Activated CD4-positive, alpha-beta T cell treated with anti-CD3 and anti-CD28 coated beads, Interleukin-10, Interleukin-2, amounts not matched to agents 100 ng/mL and 50 ng/mL, durations not matched to agents 16 hours and 8 hours (primary cell): ENCODE measurements around the gene TMEM45B.
A peak's percentile ranks its signal among the peaks of the same experiment; 100 is the strongest.
"Not testable (repeated sequence)": the region's sequence is repeated elsewhere in the genome, so short reads cannot be mapped to it uniquely, and the experiment has no call there.

Source experiments
- DNase-seq: peaks from one replicate; pipeline ENCODE4 v3.0.0-alpha.2; 2020

TMEM45B gene

DNA sequence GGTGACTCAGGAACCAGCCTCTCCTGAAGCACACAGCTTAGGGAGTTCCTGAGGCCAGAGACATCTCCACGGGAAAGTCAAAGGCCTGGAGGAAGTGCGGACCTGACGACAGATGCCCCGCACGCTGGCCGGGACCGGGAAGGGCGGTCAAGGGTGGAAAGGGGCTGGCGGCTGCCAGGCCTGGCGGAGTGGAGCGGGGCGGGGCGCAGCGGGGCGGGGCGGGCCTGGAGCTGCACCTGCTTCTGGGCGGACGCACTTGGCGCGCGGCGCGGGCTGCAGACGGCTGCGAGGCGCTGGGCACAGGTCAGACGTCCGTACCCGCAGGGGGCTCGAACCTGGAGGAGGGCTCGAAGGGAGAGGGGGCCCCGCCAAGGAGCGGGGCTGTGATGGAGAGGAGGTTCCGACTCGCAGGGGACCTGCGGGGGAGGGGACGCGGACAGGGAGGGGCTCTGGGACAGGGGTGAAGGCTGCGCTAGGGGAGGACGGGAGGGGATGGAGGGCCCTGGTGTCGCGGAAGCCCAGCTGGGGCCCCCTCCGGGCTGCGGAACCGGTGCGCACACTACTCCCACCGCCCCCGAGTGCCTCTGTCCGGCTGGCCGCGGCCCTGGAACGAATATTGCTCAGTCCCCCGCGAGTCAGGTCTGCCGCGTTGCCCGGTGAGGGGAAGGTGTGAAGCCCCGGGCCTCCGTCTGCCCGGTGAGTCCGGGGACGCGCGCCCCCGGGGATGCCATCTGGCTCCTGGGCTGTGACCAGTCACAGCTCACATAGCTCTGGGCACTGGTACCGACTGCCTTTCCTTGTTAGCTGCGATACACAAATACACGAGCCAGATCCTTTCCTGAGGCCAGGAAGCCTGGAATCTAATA is at the start of gene TMEM45B:
TMEM45B (plus strand) TSS at position 253 of the 866 bp plus-strand sequence. CDS start 36,635 bp downstream, outside the sequence.
- peak; percentile 5 for DNase-seq

DNA sequence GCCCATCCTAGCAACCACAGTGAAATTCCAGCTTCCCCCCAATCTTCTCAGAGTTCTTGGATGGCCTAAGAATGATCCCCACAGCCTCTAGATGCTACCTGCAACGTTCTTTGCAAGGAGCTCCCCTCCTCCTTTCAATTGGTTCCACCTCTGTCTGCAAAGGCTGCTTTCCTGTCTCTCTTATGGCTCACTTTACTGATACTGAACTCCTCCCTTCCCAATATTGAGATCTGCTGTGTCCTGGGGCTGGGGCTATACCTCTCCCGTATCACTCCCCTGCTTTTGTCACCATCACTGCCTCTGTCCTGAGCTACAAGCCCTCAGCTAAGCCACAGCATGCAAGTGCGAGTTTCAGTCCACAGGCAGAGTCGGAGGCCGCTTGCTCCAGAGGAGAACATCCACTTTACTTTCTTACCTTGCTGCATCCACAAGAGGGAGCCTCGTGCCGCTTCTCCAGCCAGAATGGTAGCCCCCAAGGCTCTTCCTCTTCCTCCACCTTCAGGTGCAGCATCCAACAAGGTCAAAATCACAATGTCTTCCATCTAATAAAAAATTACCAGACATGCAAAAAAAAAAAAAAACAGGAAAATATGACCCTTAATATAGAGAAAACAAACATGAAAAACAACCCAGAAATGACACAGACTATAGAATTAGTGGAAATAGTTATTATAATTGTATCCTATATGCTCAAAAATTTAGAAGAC is 48.6 kb upstream of the TMEM45B start:
- DNase-seq: peak; percentile 30

DNA sequence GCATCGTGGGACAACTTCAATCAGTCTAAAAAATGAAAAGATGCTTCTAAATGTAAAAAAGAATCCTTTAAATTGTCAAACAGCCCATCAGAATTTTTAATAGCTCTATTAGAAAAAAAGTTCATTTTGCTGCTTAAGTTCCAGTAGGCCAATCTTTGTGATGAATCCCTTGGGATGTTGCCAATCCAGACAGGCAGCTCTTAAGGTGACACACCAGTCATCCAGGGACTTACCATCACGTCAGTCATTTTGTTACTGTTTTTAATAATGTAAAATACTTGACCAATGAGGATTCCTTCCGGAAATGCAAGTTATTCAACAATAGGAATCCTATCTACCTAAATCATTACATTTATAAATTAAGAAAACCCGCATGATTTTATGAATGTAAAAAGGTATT is 47.8 kb upstream of the TMEM45B start:
- no peak for DNase-seq

DNA sequence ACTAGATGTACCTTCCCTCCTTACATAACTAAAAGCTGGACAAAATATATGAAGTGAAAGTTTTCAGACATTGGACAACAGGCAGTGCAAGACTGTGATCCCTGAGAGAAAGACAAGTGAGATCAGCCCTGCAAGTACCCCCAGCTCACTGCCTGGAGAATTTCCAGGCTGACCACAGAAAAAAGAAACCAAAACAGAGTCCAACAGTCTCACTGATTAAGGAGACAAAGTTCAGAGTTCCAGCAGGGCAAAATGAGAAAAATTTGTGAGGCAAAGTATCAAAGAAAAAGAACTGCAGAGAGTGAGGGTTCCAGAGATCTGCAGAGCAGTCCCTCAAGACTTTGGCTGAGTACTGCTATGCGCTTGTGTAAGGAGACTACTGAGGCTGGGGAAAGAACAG is 47.3 kb upstream of the TMEM45B start:
- DNase-seq: no peak

DNA sequence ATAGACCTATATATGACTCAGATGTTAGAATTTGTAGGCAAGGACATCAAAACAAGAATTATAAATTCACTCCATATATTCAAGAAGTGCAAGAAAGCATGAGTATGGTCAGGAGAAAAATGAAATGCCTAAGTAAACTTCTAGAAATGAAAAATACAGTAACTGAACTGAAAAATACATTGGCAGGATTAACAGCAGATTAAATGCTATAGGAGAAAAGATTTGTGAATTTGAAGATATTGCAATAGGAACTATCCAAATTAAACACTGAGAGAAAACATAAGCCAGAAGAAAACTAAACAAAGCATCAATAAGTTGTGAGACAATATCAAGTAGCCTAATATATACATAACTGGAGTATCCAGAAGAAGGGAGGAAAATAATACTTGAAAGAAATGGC is 46.6 kb upstream of the TMEM45B start:
- no peak for DNase-seq

DNA sequence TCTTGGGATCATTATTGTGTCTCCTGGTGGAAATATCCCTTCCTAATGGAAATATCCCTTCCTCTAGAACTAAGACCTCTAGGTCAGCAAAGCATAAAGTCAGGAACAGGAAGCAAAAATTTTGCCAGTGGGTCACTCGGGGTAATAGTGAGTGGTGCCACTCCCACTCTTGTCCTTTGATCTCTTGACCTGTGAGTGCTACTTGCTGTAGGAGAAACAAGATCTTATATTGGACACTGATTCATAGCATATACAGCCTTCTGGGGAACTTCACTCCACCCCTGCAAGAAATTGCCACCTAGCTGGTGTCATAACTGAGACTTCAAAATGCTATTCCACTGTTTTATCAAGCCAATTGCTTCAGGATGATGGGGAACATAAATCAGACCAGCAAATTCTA is 44.7 kb upstream of the TMEM45B start:
- DNase-seq: no peak

DNA sequence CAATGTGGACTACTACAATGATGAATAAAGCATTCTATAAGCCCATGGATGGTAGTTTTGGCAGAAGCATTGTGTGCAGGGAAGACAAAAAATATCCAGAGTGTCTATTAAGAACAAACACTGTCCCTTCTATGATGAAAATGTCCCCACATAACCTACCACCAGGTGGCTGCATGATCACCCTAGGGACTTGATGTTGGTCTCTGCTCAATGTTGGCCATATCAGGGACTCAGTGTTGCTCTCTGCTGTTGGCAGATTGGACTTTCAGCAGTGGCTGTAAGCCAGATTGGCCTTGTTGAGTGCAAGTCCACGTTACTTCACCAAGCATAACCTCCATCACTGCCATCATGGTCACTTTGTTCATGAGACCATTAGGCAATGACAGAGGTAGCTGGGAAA is 44.2 kb upstream of the TMEM45B start:
- DNase-seq: not testable (repeated sequence)

DNA sequence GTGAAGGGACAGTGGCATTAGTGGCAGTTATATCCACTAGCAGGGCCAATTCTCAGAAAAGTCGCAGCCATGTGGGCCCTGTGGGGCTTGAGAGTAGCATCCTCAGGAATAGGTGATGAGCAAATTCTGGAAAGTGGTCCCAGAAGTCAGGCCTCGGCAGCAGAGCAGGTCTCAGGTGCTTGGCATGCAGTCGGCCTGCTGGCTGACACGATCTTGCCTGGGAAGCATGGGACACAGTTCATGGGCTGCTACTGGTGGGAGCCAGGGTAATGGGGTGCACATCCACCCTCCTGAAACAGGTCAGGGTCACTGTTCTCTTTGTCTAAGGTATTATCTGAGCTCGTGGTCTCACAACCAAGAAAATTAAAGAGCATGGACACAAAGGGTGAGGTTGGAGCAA is 36.8 kb upstream of the TMEM45B start:
- no peak for DNase-seq

DNA sequence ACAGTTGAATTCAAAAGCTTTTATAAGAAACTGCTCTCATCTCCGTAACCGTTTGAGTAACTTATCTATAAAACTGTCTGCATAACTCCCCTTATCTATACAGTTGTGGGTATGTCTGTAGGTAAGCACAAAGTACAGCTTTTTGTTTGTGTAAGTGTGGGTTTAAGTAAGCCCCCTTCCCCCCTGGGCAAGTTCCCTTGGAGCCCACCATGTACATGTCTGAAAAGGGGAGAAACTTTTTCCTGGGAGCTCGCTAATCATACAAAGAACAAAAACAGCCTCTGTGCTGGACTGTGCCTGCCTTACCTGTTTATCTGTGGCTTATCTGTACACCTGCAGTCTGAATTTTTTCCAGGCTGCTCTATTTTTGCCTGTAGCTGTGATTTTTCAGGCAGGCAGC is 36.3 kb upstream of the TMEM45B start:
- DNase-seq: no peak

DNA sequence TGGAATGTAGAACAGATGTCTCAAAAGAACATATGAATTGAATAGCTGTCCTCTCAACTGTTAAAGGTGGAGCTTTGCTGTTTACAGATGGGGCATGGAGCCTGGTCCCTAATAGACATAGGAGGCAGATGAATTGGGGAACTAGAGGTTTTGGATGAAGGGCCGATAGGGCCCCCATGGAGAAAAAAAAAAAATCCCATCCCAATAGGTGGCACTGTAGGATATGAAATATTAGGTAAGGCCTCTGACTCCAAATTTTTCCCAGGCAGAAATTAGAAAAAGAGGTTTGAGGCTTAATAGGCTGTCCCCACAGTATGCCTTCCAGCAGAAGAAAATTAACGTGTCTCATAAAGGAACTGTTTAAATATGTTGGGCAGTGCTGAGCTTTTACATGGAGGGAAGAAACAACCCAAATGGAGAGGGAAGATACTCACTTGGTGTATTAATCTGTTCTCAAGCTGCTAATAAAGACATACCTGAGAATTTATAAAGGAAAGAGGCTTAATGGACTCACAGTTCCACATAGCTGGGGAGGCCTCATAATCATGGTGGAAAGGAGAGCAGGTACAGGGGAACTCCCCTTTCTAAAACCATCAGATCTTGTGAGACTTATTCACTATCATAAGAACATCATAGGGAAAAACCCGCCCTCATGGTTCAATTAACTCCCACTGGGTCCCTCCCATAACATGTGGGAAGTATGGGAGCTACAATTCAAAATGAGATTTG is 30.1 kb upstream of the TMEM45B start:
- DNase-seq: no peak

DNA sequence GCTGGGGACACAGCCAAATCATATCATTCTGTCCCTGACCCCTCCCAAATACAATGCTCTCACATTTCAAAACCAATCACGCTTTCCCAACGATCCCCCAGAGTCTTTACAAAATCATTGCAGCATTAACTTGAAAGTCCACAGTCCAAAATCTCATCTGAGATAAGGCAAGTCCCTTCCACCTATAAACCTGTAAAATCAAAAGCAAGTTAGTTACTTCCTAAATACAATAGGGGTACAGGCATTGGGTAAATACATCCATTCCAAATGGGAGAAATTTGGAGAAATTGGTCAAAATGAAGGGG is 29.6 kb upstream of the TMEM45B start:
- DNase-seq: not testable (repeated sequence)

DNA sequence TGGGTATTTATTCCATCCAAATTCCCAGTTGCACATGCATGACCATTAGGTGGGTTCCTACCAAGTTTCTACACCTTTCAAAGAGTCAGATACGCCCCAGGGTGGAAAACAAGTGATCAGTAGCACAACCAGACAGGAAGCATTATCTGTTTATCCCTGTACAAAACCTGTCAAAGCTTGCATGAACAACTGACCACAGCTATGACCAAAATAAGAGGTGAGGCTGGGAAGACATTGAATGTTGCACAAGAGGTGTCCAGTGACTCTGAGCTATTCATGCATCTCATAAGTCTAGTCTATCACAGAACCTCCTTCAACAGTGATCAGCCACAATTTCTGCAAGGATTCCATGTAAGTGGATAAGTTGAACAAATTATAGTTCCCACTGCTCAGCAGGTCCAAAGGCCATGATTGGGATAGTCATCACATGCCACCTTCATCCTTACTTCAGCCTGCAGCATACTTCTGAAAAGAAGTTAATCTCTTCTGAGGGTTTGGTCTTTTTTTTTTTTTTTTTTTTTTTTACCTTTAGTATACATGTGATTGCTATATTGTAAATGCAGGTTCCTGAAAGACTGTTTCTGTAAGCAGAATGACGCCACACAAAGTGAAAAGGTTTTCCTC is 28.0 kb upstream of the TMEM45B start:
- DNase-seq: no peak

DNA sequence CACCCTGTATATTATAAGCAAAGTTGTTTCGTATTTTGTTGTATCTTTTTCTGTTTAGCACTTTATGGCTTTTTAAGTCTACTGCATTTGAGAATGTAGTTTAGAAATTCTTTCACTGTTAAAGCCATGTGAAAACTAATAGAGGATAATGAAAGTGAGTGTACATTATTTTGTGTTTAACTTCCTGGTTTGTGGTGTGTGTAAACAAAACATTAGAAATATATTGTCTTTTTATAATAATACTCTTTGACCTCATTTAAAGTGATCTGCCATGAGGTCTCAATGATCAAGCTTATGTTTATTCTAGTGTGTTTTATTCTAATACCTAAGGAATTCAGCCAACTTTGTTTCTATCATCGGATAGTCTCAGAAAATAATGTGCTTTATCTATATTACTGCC is 27.4 kb upstream of the TMEM45B start:
- no peak for DNase-seq

DNA sequence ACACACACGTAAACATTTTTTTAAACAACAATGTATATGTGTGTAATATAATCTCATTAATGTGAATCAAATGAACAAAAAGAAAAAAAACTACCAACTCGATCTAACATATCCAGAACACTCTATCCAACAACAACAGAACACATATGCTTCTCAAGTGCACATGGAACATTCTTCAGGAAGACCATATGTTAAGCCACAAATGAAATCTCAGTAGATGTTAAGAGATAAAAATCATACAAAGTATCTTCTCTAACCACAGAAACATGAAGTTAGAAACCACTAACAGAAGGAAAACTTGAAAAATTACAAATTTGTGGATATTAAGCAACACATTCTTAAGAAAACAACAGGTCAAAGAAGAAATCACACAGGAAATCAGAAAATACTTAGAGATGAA is 25.5 kb upstream of the TMEM45B start:
- DNase-seq: no peak

DNA sequence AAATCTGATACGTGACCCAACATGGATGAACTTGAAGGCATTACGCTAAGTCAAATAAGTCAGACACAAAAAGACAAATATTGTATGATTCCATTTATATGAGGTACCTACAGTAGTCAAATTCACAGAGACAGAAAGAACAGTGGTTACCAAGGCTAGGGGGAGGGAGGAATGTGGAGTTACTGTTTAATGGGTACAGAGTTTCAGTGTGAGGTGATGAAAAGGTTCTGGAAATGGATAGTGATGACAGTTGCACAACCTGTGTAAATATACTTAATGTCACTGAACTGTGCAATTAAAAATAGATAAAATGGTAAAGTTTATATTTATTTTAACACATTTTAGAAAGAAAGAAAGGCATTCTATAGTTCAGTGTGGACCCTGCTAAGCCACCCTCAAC is 24.1 kb upstream of the TMEM45B start:
- no peak for DNase-seq

DNA sequence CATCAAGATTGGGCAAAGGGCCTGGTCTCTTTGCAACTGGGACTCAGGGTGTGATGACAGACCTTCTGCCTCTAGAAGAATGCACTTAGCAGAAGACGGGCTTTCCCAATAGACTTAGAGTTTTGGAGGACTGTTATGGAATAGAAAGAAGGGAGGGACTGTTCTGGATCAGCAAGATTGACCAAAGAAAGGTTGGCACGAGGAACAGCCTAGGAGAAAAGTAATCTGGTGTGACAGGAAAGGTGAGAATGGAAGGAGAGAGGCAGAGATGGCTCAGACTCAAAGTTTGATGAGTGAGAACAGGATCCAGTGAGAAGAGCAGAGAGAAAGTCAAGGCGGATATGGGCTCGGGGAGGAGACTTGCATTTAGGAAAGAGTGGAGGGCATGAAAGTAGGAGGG is 23.0 kb upstream of the TMEM45B start:
- DNase-seq: no peak

DNA sequence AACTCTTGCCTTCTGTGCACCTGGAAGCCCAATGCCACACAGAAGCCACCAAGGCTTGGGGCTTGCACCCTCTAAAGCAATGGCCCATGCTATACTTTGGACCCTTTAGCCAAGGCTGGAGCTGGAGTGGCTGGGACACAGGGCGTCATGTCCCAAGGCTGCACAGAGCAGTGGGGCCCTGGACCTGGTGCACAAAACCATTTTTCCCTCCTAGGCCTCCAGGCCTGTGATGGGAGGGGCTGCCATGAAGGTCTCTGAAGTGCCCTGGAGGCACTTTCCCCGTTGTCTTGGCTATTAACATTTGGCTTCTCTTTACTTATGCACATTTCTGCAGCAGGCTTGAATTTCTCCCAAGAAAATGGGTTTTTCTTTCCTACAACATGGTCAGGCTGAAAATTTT is 20.6 kb upstream of the TMEM45B start:
- DNase-seq: no peak

DNA sequence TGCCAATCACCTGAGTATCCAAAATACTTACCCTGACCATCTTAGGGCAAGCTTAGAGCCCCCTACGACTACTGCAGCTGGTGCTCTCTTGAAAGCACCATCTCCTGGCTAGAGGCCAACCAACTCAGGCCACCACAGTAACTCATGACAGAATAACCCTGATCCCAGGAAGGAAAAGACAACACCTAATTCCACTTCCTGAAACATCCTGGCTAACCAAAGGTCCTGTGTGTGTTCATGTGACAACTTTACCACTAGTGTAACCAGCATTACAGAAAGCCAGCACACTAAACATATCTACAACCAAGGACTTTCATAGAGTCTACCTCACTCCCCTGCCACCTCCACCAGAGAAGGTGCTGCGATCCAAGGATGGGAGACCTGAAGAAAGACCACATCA is 17.4 kb upstream of the TMEM45B start:
- DNase-seq: no peak

DNA sequence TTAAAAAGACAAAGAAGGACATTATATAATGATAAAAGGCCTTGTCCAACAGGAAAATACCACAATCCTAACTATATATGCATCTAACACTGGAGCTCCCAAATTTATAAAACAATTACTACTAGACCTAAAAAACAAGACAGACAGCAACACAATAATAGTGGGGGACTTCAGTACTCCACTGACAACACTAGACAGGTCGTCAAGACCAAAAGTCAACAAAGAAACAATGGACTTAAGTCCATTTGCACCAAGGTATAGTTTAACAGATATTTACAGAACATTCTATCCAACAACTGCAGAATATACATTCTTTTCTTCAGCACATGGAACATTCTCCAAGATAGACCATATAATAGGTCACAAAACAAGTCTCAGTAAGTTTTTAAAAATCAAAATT is 15.5 kb upstream of the TMEM45B start:
- not testable (repeated sequence) for DNase-seq

DNA sequence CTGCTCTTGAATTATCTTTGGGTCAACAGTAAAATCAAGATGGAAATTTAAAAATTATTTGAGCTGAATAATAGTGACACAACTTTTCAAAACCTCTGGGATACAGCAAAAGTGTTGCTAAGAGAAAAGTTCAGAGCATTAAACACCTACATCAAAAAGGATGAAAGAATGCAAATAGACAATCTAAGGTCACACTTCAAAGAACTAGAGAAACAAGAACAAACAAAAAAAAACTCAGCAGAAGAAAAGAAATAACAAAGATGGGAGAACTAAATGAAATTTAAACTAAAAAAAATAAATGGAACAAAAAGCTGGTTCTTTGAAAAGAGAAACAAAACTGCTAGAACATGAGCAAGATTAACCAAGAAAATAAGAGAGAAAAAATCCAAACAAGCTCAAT is 15.0 kb upstream of the TMEM45B start:
- DNase-seq: no peak

DNA sequence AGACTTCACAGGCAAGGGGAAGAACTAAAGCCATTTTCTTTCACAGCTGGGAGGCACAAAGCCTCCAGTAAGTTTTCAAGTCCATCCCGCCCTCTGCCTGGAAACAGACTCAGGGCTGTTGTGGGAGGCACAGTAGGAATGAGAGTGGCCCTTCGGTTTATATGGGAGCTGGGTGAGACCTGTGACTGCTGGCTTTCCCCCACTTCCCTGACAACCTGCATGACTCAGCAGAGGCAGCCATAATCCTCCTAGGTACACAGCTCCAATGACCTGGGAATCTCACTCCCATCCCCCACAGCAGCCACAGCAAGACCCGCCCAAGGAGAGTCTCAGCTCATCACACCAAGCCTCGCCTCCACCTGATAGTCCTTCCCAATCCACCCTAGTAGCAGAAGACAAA is 12.1 kb upstream of the TMEM45B start:
- DNase-seq: no peak

DNA sequence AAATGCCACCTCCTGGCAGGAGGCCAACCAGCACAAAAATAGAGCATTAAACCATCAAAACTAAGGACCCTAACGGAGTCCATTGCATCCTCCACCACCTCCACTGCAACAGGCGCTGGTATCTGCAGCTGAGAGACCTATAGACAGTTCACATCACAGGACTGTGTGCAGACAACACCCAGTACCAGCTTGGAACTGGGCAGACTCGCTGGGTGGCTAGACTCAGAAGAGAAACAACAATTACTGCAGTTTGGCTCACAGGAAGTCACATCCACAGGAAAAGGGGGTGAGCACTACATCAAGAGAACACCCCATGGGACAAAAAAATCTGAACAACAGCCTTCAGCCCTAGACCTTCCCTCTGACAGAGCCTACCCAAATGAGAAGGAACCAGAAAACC is 11.6 kb upstream of the TMEM45B start:
- DNase-seq: no peak

DNA sequence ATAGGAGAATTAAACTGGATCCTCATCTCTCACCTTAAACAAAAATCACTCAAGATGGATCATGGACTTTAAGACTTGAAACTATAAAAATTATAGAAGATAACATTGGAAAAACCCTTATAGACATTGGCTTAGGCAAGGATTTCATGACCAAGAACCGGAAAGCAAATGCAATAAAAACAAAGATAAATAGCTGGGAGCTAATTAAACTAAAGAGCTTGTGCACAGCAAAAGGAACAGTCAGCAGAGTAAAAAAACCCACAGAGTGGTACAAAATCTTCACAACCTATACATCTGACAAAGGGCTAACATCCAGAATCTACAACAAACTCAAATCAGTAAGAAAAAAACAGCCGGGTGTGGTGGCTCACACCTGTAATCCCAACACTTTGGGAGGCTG is 7.4 kb upstream of the TMEM45B start:
- not testable (repeated sequence) for DNase-seq
